PFSK-1 (cell line): ENCODE data around the gene GPSM1.

Experiments used
- FOXP2 ChIP-seq: optimal IDR thresholded peaks from 2 replicates; pipeline ENCODE3; 2011; ENCODE audit warnings: borderline replicate concordance, control low read depth, inconsistent platforms; ENCODE audit not compliant: insufficient read depth; ENCODE audit errors: extremely low read length, extremely low read depth
- POLR2AphosphoS5 ChIP-seq: IDR thresholded peaks from 2 replicates; pipeline ENCODE4 v1.6.1; 2012; ENCODE audit warnings: low read depth, mild to moderate bottlenecking, control low read depth, low read length, moderate library complexity
- SIN3A ChIP-seq: IDR thresholded peaks from 2 replicates; pipeline ENCODE4 v1.6.1; 2012; ENCODE audit warnings: mild to moderate bottlenecking, low read length, moderate library complexity, borderline replicate concordance; ENCODE audit not compliant: insufficient read depth
- TAF1 ChIP-seq: IDR thresholded peaks from 2 replicates; pipeline ENCODE4 v1.6.1; 2012; ENCODE audit warnings: low read length, control low read depth, borderline replicate concordance; ENCODE audit not compliant: insufficient read depth
- TF ChIP-seq, protein P1 (sequence below), 2 experiments: IDR thresholded peaks; 2 replicates each; pipeline versions ENCODE4 v1.6.1 to v1.8.0; 2011 to 2012; ENCODE audit warnings: low read depth in 2 of 2, low read length in 2 of 2, control low read depth in 1 of 2, inconsistent platforms in 1 of 2, mild to moderate bottlenecking in 1 of 2, moderate library complexity in 1 of 2; ENCODE audit not compliant: insufficient read depth in 1 of 2

DNA sequence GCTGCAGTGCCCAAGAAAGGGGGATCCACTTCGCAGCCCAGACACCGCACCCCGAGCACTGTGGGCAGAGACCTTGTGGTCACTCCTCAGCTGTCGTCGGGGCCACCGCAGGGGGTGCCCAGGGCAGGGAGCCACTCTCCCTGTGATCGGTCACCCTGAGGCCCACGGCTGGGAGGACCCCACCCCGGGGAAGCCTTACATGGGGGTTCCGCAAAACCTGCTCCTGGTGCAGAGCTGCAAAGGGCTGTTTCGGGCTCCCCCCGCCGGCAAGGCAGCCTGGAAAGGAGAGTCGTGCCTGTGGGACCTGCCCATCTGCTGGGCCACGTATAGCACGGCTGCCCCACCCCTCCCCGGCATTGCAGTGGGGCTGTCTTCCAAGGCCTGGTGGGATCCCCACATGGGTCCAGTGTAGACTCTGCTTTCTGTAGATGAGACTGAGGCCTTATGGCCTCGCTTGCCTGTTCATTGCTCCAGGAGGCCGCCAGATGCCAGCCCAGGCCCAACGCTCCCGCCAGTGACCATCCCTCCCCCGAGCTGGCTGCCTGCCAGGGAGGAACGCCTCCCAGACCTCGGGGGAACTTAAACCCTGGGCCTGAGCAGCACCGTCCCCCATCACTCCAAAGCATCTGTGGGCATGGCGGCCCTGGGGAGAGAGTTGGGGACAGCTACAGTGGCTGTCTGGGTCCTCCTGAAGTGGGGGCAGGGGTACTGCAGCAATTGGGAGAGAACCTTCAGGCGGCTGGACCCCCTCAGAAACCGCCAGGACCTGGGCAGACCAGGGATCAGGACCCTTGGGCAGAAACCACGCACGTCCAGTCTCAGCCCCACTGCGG lies 37.8 kb downstream of the GPSM1 start:
- TF ChIP-seq, protein P1, sequence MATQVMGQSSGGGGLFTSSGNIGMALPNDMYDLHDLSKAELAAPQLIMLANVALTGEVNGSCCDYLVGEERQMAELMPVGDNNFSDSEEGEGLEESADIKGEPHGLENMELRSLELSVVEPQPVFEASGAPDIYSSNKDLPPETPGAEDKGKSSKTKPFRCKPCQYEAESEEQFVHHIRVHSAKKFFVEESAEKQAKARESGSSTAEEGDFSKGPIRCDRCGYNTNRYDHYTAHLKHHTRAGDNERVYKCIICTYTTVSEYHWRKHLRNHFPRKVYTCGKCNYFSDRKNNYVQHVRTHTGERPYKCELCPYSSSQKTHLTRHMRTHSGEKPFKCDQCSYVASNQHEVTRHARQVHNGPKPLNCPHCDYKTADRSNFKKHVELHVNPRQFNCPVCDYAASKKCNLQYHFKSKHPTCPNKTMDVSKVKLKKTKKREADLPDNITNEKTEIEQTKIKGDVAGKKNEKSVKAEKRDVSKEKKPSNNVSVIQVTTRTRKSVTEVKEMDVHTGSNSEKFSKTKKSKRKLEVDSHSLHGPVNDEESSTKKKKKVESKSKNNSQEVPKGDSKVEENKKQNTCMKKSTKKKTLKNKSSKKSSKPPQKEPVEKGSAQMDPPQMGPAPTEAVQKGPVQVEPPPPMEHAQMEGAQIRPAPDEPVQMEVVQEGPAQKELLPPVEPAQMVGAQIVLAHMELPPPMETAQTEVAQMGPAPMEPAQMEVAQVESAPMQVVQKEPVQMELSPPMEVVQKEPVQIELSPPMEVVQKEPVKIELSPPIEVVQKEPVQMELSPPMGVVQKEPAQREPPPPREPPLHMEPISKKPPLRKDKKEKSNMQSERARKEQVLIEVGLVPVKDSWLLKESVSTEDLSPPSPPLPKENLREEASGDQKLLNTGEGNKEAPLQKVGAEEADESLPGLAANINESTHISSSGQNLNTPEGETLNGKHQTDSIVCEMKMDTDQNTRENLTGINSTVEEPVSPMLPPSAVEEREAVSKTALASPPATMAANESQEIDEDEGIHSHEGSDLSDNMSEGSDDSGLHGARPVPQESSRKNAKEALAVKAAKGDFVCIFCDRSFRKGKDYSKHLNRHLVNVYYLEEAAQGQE (IDR thresholded peaks at IDR 0.05; ENCODE audit: insufficient read depth in 1 of 2, low read depth in 2 of 2, low read length in 2 of 2): no peak
- TF ChIP-seq POLR2AphosphoS5: no peak
- no peak for TF ChIP-seq TAF1
- TF ChIP-seq SIN3A: no peak
- no peak for TF ChIP-seq FOXP2
